HepG2 (cell line): ENCODE results near the gene TM2D3. TPM values are rescaled to one million over a fixed set of nuclear protein-coding genes. Genes with fewer than 3 reads are reported as not detected.

ENCODE experiments used
- DRAP1 ChIP-seq: IDR thresholded peaks from 2 replicates; pipeline ENCODE4 v1.6.1; 2016; ENCODE audit warnings: missing genetic modification reagents, missing compliant biosample characterization
- FOXJ3 ChIP-seq: sonication (generic); formaldehyde crosslinking; IDR thresholded peaks from 2 replicates; pipeline ENCODE4 v1.4.0; 2020; ENCODE audit warnings: missing genetic modification reagents, mild to moderate bottlenecking, borderline replicate concordance
- KAT2B ChIP-seq: fragments of 150-350 bp; IDR thresholded peaks from 2 replicates; pipeline ENCODE4 v1.6.1; 2014; ENCODE audit warnings: low read depth, low read length, borderline replicate concordance
- KDM1A ChIP-seq: IDR thresholded peaks from 2 replicates; pipeline ENCODE4 v1.6.1; 2016; ENCODE audit warnings: missing compliant biosample characterization
- KDM5A ChIP-seq: fragments of 200-600 bp; sonication (generic); IDR thresholded peaks from 2 replicates; pipeline ENCODE4 v1.7.0; 2018; ENCODE audit warnings: antibody characterized with exemption, mild to moderate bottlenecking, low read length, borderline replicate concordance
- MAFF ChIP-seq: IDR thresholded peaks from 2 replicates; pipeline ENCODE4 v1.6.1; 2011; ENCODE audit warnings: low read depth, low read length, improper control_type of control experiment
- SAFB2 ChIP-seq: sonication (generic); formaldehyde crosslinking; IDR thresholded peaks from 2 replicates; pipeline ENCODE4 v1.5.1; 2020; ENCODE audit warnings: missing genetic modification reagents, low read depth, mild to moderate bottlenecking, borderline replicate concordance
- SRSF4 ChIP-seq: fragments of 200-400 bp; formaldehyde crosslinking; IDR thresholded peaks from one replicate; pipeline ENCODE4 v1.6.1; 2018; ENCODE audit warnings: mild to moderate bottlenecking, low read depth, low read length, moderate library complexity; ENCODE audit not compliant: poor library complexity, severe bottlenecking
- THAP11 ChIP-seq: IDR thresholded peaks from 2 replicates; pipeline ENCODE4 v1.6.1; 2016; ENCODE audit warnings: missing biosample characterization, missing genetic modification reagents
- TRIM24 ChIP-seq: sonication (generic); formaldehyde crosslinking; IDR thresholded peaks from 2 replicates; pipeline ENCODE4 v1.8.0; 2022; ENCODE audit warnings: mild to moderate bottlenecking, missing genetic modification reagents
- ZBTB7A ChIP-seq: sonication (generic); formaldehyde crosslinking; IDR thresholded peaks from 2 replicates; pipeline ENCODE4 v1.8.0; 2022; ENCODE audit warnings: mild to moderate bottlenecking, missing genetic modification reagents
- ZIK1 ChIP-seq: sonication (generic); formaldehyde crosslinking; IDR thresholded peaks from 2 replicates; pipeline ENCODE4 v1.5.0; 2020; ENCODE audit warnings: mild to moderate bottlenecking, low read depth, missing genetic modification reagents, borderline replicate concordance
- ZNF136 ChIP-seq: sonication (generic); formaldehyde crosslinking; IDR thresholded peaks from 2 replicates; pipeline ENCODE4 v1.8.1; 2022; ENCODE audit warnings: low read depth, mild to moderate bottlenecking, moderate library complexity, missing genetic modification reagents
- ZNF274 ChIP-seq: sonication (generic); formaldehyde crosslinking; IDR thresholded peaks from 2 replicates; pipeline ENCODE4 v1.5.1; 2020; ENCODE audit warnings: mild to moderate bottlenecking, missing genetic modification reagents
- ZNF3 ChIP-seq: IDR thresholded peaks from 2 replicates; pipeline ENCODE4 v1.7.0; 2017; ENCODE audit warnings: inconsistent platforms
- ZNF362 ChIP-seq: sonication (generic); formaldehyde crosslinking; IDR thresholded peaks from 2 replicates; pipeline ENCODE4 v1.4.0; 2020; ENCODE audit warnings: missing genetic modification reagents, mild to moderate bottlenecking, borderline replicate concordance
- ZNF512 ChIP-seq: sonication (generic); formaldehyde crosslinking; IDR thresholded peaks from 2 replicates; pipeline ENCODE4 v1.4.0; 2020; ENCODE audit warnings: mild to moderate bottlenecking, missing genetic modification reagents
- ZNF563 ChIP-seq: sonication (generic); formaldehyde crosslinking; IDR thresholded peaks from 2 replicates; pipeline ENCODE4 v1.8.0; 2022; ENCODE audit warnings: mild to moderate bottlenecking, moderate library complexity, missing genetic modification reagents
- ZNF776 ChIP-seq: sonication (generic); formaldehyde crosslinking; IDR thresholded peaks from 2 replicates; pipeline ENCODE4 v1.4.0; 2020; ENCODE audit warnings: mild to moderate bottlenecking, missing genetic modification reagents
- ZSCAN29 ChIP-seq: sonication (generic); formaldehyde crosslinking; conservative IDR thresholded peaks from 2 replicates; pipeline ENCODE4 v1.4.0; 2020; ENCODE audit warnings: mild to moderate bottlenecking, missing genetic modification reagents
- polyA plus RNA-seq, 8 experiments: library from polyadenylated mRNA; depleted of rRNA in 3 of 8; stranded (reverse) in 7 of 8; unstranded in 1 of 8; fragments of >200 nt; fragmentation: Illumina TruSeq in 4 of 8; extraction: Trizol in 4 of 8; gene quantifications; 2 replicates each; pipeline versions ENCODE4 v1.2.1 to v1.2.3, GENCODE V29; 2011 to 2016; ENCODE audit warnings: low read depth in 4 of 8, missing spikeins in 1 of 8, mixed read lengths in 1 of 8; ENCODE audit not compliant: insufficient read depth in 1 of 8
- total RNA-seq, 5 experiments: library from RNA; depleted of rRNA; stranded (reverse); fragments of >200 nt; fragmentation: Illumina TruSeq; extraction: Trizol; gene quantifications; 2 replicates each; pipeline ENCODE4 v1.2.3, GENCODE V29; 2016; ENCODE audit warnings: low read depth in 1 of 5
- TF ChIP-seq, protein P1 (sequence below): sonication (generic); formaldehyde crosslinking; IDR thresholded peaks from 2 replicates; pipeline ENCODE4 v1.4.0; 2020; ENCODE audit warnings: low read depth, missing genetic modification reagents
- TF ChIP-seq, protein P2 (sequence below): sonication (generic); formaldehyde crosslinking; IDR thresholded peaks from 2 replicates; pipeline ENCODE4 v1.4.0; 2020; ENCODE audit warnings: mild to moderate bottlenecking, low read depth, missing genetic modification reagents

The TM2D3 gene
- total and polyA plus RNA-seq, 2 of the 13 experiments (the other 11 are each of a cell fraction or from before 2014, with no cell fraction given), result 31.1 to 72.7 TPM

DNA sequence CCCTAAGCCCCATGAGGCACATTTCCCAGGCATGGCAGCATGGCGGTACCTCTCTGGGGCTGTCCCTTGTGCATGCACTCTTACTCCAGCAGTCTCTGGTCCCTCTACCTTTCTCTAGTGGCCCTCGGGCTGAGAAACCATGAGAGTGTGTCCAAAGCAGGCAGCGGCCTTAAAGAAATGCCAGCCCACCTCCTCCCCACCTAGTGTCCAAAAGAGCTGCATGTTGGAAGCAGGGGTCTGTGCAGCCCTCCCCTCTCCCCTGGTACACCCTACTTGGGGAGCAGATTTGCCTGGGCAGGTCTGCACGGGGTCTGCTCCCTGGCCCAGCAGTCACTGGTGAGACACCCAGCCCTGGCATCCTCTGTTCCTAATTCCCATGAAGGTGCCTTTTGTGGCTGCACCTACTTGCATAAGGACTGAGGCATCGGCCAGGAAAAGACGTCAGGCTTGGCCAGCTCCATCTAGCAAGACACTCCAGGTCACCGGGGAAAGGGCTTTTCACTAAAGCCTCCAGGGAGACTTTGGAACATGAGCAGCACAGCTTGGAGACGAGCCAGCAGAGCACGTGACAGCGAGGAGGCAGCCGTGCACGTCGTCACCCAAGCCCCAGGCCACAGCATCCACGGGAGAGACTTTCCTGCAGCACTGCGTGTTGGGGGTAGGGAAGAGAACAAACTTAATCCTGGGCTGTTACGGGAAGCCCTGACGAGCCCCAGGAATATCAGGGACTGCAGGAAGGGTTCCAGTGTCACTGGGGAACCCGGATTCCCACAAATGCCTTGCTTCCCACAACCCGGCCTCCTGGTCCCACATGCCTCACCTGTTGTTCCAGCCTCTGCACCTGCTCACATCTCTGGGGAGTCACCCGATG lies 38.8 kb downstream of the TM2D3 start (continued):
- TF ChIP-seq, protein P1, sequence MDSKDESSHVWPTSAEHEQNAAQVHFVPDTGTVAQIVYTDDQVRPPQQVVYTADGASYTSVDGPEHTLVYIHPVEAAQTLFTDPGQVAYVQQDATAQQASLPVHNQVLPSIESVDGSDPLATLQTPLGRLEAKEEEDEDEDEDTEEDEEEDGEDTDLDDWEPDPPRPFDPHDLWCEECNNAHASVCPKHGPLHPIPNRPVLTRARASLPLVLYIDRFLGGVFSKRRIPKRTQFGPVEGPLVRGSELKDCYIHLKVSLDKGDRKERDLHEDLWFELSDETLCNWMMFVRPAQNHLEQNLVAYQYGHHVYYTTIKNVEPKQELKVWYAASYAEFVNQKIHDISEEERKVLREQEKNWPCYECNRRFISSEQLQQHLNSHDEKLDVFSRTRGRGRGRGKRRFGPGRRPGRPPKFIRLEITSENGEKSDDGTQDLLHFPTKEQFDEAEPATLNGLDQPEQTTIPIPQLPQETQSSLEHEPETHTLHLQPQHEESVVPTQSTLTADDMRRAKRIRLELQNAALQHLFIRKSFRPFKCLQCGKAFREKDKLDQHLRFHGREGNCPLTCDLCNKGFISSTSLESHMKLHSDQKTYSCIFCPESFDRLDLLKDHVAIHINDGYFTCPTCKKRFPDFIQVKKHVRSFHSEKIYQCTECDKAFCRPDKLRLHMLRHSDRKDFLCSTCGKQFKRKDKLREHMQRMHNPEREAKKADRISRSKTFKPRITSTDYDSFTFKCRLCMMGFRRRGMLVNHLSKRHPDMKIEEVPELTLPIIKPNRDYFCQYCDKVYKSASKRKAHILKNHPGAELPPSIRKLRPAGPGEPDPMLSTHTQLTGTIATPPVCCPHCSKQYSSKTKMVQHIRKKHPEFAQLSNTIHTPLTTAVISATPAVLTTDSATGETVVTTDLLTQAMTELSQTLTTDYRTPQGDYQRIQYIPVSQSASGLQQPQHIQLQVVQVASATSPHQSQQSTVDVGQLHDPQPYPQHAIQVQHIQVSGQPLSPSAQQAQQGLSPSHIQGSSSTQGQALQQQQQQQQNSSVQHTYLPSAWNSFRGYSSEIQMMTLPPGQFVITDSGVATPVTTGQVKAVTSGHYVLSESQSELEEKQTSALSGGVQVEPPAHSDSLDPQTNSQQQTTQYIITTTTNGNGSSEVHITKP (CRISPR knock-in tag), result no peak
- TF ChIP-seq KDM1A (CRISPR knock-in tag), result no peak
- TF ChIP-seq ZNF3 (CRISPR knock-in tag), result no peak
- no peak for TF ChIP-seq ZIK1
- TF ChIP-seq ZNF512 (CRISPR knock-in tag), result no peak
- peak; percentile 74; the same call in 1 of the 2 replicates for TF ChIP-seq DRAP1 (CRISPR knock-in tag)
- no peak for TF ChIP-seq KAT2B
- TF ChIP-seq FOXJ3 (CRISPR knock-in tag), result no peak
- no peak for TF ChIP-seq ZNF776 (CRISPR knock-in tag)
- TF ChIP-seq SAFB2 (CRISPR knock-in tag), result peak; percentile 39; the same call in 1 of the 2 replicates
- 0 out of 2 replicates have a peak, but pooled peaks have one; percentile 42 for TF ChIP-seq ZNF274 (CRISPR knock-in tag)
- no peak for TF ChIP-seq SRSF4
- no peak for TF ChIP-seq ZNF136 (CRISPR knock-in tag)
- TF ChIP-seq, protein P2, sequence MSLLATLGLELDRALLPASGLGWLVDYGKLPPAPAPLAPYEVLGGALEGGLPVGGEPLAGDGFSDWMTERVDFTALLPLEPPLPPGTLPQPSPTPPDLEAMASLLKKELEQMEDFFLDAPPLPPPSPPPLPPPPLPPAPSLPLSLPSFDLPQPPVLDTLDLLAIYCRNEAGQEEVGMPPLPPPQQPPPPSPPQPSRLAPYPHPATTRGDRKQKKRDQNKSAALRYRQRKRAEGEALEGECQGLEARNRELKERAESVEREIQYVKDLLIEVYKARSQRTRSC, result no peak
- TF ChIP-seq ZSCAN29 (CRISPR knock-in tag), result no peak
- no peak; the same call in 1 of the 2 replicates for TF ChIP-seq TRIM24 (CRISPR knock-in tag)
- no peak; the same call in 1 of the 2 replicates for TF ChIP-seq THAP11 (CRISPR knock-in tag)
- TF ChIP-seq ZNF563 (CRISPR knock-in tag), result peak; percentile 22; the same call in 1 of the 2 replicates
- TF ChIP-seq ZBTB7A (CRISPR knock-in tag), result 0 out of 2 replicates have a peak, but pooled peaks have one; percentile 34
- no peak for TF ChIP-seq MAFF
- TF ChIP-seq ZNF362 (CRISPR knock-in tag), result no peak
- no peak for TF ChIP-seq KDM5A
